ENCODE data around the gene ST6GALNAC4. TPM values are rescaled to one million over a fixed set of nuclear protein-coding genes. Genes with fewer than 3 reads are reported as not detected.
A peak's percentile ranks its signal among the peaks of the same experiment; 100 is the strongest.

The ST6GALNAC4 gene
- total RNA-seq, 2 donors from 2014 or later: 35.8 to 49.9 TPM

DNA sequence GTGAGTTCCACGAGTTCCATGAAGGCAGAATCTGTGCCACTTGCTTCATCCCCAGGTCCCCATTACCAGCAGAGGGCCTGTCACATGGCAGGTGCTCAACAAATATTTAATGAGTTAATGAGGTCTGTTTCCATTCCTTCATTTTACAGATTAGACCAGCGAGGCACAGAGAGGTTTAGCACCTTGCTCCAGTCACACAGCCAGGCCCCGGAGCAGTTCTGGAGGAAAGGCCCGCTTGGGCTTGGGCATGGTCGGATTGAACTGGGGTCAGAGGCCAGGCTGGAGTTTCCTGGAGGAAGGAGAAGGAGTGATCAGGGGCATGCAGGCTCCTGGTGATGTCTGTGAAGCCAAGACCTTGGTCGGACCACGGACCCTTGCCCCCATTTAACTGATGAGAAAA lies 4.0 kb upstream of the ST6GALNAC4 start:
- no peak for DNase-seq
- intact Hi-C loops (cut with DNase I): loop anchor here (2.0 to 5.0 kb wide), 3 partner anchors 183 to 330 kb away; partner anchors contain the start of gene TOR2A (in 1 of the 2)
- ATAC-seq: no peak

DNA sequence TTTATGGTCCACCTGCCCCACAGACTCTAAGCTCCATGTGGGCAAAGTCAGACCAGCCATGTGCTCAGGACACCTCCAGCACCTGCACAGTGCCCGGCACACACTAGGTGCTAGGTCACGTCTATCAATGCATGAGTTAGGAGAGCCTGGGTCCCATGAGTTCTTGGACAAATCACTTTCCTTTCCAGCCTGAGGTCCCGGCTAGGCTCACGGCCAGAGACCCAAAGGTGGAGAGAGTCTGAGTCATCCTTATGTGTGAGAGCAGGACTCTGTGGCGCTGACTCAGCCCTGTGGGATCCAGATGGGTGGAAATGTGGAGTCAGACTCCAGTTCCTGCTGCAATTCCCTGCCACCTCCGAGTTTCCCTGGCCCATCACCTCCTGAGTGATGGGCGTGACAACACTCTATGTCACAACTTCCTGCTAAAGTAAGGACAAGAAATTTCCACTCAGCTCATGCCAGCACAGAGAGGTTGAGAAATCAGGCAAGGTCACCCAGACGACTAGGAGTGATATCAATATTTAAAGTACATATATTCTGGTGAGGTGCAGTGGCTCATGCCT lies 2.5 kb upstream of the ST6GALNAC4 start:
- peak; percentile 10 to 70 for ATAC-seq
- DNase-seq: peak; percentile 94
- intact Hi-C loops (cut with DNase I): loop anchor here in 1 of 2 donors (5.0 kb wide), 2 partner anchors 42 to 182 kb away; partner anchors contain the start of genes AK1 and TOR2A

DNA sequence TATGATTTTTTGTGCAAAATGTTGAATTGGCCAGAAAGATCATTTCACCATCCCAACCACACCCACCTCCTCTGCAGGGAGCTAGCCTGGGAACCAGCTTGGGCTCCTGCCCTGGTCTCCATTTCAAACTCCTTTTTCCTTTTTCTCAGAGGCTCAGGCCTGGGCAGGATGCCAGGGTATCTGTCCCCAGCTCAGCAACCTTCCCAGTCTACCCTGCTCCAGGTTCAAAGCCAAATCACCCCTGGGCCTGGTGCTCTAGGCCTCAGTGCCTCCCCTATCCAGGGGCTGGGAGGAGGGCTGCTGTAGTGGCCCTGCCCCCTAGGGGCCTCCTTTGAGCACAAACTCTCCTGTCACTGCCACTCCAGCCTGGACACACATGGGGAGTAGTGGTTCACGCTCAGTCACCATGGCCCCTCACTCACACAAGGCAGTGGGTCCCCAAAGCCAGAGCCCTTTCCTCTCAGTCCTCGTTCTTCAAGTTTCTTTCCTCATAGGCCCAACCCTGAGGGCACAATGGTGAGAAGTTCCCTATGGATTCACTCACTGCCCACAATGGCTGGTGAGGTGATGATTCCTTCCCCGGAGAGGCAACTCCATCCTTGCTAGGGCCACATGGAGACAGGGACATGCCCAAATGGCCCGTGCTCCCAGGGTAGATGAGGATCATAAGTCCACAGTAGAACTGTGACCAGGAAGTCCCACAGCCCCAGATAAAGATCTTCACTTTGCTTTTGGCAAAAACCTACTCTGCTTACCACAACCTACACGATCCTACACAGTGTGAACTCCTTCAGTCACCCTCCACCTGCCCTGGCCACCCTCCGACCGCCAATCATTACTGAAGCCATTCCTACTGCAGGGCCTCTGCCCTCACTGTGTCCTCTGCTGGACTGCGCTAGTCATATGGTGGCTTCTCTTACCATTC lies 1.6 kb upstream of the ST6GALNAC4 start:
- no peak for ATAC-seq
- intact Hi-C loops (cut with DNase I): loop anchor here in 1 of 2 donors (5.0 kb wide), 2 partner anchors 41 to 181 kb away; partner anchors contain the start of genes AK1 and TOR2A
- DNase-seq: peak; percentile 69

DNA sequence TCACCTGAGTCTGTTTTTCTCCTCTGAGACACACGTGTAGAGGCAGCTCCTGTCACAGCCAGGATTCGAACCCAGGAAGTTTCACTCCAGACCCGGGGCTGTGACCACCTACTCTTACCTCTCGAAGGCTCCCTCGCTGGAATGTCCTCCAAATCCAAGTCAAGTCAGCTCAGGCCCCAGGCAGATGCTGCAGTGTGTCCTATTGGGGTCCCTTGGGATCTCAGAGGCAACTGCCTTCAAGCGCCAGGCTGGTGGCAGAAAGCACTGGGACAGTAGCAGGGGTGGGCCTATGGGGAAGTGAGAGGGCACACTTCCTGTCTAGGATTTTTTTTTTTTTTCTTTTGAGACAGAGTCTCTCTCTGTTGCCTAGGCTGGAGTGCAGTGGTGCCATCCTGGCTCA lies 762 bp upstream of the ST6GALNAC4 start:
- DNase-seq (peak; percentile 27), ATAC-seq (no peak)
- intact Hi-C loops (cut with DNase I): loop anchor here in 1 of 2 donors (5.0 kb wide), 2 partner anchors 40 to 180 kb away; partner anchors contain the start of genes AK1 and TOR2A

DNA sequence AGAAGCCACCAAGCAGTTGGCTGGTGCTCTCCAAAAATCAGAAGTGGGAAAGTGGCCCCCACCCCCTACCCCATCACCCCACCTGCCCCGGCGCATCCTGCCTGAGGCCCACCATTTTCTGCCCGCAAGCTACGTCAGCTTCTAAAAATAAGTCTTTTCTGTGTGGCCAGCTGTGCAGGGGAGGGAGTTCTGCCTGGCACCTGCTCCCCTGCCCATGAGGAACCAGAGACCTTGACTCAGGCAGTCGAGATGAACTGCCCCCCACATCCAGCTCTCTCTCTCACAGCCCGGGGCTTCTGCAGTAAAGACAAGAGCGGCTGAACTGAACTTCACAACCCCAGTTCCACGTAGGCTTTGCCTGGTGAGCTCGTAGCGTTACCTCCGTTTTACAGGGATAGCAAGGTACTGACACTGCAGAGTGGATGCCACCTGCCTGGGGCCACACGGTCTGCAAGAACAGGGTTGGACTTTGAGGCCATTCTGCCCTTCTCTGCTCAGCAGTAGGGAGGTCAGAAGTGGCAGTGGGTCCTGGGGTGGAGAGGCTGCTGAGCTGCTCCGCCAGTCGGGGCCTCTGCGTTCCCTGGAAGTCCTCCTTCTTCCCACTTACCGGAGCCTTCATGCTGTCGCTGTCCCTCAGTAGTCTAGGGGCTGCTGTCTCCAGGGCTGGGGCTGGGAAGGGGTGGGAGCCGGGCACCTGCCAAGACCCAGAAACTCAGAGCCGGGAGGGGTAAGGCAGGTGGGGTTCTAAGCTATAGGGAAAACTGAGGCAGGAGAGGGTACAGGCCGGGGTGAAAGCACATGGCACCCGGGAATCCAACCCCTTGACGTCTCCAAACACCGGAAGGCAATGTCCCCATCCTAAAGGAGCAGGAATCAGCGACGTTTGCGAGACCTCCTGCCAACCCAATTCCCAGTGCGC lies 781 bp downstream of the ST6GALNAC4 start:
- ATAC-seq: peak; percentile 0 to 2
- peak; percentile 26 for DNase-seq
- intact Hi-C loops (cut with DNase I): loop anchor here in 1 of 2 donors (5.0 kb wide), 2 partner anchors 39 to 179 kb away; partner anchors contain the start of genes AK1 and TOR2A

DNA sequence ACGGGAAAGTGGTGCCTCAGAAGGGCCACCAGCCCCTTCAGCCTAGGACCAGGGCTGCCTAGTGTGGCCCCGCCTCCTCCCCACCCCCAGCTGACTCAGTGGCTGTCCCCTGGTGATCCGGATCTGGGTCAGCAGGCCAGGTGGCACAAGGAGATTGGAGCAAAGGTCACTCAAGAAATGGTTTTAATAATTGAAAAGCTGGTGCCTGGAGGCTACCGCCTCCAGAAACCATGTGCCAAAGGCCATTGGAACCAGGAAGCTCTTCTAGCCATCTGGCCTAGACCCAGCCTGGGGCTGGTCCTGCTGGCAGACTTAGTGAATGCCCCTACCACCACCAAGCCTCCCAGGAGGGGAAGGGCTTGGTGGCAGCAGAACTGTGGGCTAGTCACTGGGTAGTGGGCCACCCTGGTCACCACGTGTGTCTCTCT lies 1.5 kb downstream of the ST6GALNAC4 start:
- no peak for ATAC-seq
- peak; percentile 47 for DNase-seq
- intact Hi-C loops (cut with DNase I): loop anchor here in 1 of 2 donors (5.0 kb wide), 2 partner anchors 38 to 178 kb away; partner anchors contain the start of genes AK1 and TOR2A

DNA sequence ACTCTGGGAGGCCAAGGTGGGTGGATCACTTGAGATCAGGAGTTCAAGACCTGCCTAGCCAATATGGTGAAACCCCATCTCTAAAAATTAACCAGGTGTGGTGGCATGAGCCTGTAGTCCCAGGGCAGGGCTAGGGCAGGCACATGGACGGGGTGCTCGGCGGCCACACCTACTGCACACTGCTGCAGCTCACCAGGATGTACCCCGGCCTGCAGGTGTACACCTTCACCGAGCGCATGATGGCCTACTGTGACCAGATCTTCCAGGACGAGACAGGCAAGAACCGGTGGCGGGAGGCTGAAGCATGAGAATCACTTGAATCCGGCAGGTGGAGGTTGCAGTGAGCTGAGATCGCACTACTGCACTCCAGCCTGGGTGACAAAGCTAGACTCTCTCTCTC lies 3.2 kb downstream of the ST6GALNAC4 start:
- ATAC-seq (no peak), DNase-seq (no peak)
- intact Hi-C loops (cut with DNase I): no loop called here

GRCh38 chr9:127912882-127913281 lies 4.0 kb downstream of the ST6GALNAC4 start:
- intact Hi-C loops (cut with DNase I): no loop called here
- no peak for DNase-seq
- ATAC-seq: no peak

GRCh38 chr9:127912296-127912695 lies 4.5 kb downstream of the ST6GALNAC4 start:
- ATAC-seq: no peak
- intact Hi-C loops (cut with DNase I): no loop called here
- DNase-seq: no peak

- no peak for ATAC-seq
- intact Hi-C loops (cut with DNase I): no loop called here
- DNase-seq: no peak
Observed at GRCh38 chr9:127910613-127911205, 6.1 kb downstream of the ST6GALNAC4 start.

- intact Hi-C loops (cut with DNase I): no loop called here
- ATAC-seq (no peak), DNase-seq (no peak)
Observed at GRCh38 chr9:127909839-127910273, 7.0 kb downstream of the ST6GALNAC4 start.

DNA sequence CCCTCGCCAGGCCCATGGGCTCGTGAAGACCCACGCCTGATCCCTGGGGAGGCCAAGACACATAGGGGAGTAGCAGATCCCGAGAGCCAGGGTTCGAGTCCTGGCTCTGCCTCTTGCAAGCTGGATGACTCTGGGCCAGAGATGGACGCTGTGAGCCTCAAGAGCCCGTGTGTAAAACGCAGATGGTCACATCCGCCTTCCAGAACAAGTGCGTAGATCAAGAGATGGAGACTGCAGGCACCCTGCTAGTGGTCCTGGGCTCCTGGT lies 8.2 kb downstream of the ST6GALNAC4 start:
- intact Hi-C loops (cut with DNase I): no loop called here
- DNase-seq: no peak
- no peak for ATAC-seq

DNA sequence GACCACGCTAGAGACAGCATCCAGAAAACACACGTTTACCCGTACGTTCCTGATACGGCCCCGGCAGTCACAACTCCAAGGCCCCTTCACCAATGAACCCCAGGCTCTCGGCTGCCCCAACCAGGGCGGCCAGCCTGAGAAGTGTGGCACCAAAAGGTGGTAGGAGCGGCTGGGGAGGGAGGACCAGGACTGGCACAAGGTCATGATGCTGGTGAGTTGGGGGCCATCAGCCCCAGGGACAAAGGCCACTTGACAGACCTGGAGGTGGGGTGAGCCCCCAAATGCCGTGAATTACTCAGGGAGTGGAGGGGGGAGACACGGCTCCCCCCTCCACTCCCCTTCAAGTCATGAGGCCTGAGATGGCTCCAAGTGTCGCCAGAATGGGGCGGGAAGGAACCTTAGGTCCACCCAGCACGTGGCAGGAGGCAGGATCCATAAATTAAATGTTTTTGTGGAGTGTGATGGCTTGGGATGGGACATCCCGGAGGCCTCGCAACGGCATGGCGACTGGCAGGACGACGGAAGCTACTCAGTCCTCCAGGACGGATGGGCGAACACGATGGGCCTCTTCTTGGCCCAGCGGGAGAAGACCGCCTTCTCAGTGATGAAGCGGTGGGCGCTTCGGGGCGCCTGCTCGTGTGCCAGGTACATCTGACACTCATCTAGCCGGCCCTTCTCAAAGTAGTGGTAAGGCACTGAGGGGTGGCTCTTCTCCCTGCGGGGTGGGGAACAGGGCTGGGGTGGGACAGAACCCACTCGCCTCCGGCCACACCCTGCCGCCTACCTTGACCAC lies 8.8 kb downstream of the ST6GALNAC4 start:
- DNase-seq (no peak), ATAC-seq (no peak)
- intact Hi-C loops (cut with DNase I): no loop called here

- no peak for DNase-seq
- intact Hi-C loops (cut with DNase I): no loop called here
- peak; percentile 14 to 24 for ATAC-seq
Observed at GRCh38 chr9:127905788-127906191, 11.1 kb downstream of the ST6GALNAC4 start.

GRCh38 chr9:127905004-127905728 lies 11.7 kb downstream of the ST6GALNAC4 start:
- ATAC-seq (peak; percentile 3 to 4), DNase-seq (no peak)
- intact Hi-C loops (cut with DNase I): no loop called here

- intact Hi-C loops (cut with DNase I): no loop called here
- peak; percentile 29 to 35 for ATAC-seq
- peak; percentile 52 for DNase-seq
Observed at GRCh38 chr9:127904561-127905003, 12.3 kb downstream of the ST6GALNAC4 start.
